T-helper 1 cell treated with Interleukin-12 subunit alpha and Interleukin-12 subunit beta and Interleukin-4 antibody, amounts not matched to agents 30 ng/mL and 1 ng/mL, for 36 hours (primary cell): ENCODE data around the gene PCSK6. TPM values are rescaled to one million over a fixed set of nuclear protein-coding genes. Genes with fewer than 3 reads are reported as not detected.

ENCODE experiments used
- intact Hi-C: fragments of 100-400 bp; cut with micrococcal nuclease; formaldehyde crosslinking; loops from one replicate; pipeline ENCODE4 v1.15.1; 2024
- total RNA-seq: library from RNA; stranded (reverse); gene quantifications from 2 replicates; pipeline ENCODE4 v1.2.3, GENCODE V29; 2022

Gene PCSK6
- total RNA-seq, 1 donor from 2014 or later: 2.5 TPM

GRCh38 chr15:101258238-101259144 lies 231.0 kb downstream of the PCSK6 start:
- intact Hi-C loops: loop anchor here (1.0 to 10.0 kb wide), 4 partner anchors 18 to 924 kb away; no protein-coding TSS in a partner anchor

DNA sequence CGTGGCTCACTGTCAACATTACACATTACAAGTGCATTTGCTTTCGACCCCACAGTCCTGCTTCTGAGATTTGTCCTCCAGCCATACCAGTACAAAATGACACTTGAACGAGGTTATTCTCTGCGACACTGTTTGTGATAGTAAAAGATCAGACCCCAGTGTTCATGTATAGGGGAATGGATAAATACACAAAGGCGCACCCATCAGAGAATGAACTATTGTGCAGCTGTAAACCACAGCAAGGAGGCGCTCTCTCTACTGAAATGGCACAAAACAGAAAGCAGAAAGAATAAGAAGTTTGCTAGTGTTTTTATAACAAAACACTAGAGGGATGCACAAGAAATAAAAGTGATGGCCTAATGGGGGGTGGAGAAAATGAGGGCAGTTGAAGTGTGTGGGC lies 232.8 kb downstream of the PCSK6 start:
- intact Hi-C loops: loop anchor here (10.0 kb wide), 1 partner anchor 922 kb away; no protein-coding TSS in a partner anchor

DNA sequence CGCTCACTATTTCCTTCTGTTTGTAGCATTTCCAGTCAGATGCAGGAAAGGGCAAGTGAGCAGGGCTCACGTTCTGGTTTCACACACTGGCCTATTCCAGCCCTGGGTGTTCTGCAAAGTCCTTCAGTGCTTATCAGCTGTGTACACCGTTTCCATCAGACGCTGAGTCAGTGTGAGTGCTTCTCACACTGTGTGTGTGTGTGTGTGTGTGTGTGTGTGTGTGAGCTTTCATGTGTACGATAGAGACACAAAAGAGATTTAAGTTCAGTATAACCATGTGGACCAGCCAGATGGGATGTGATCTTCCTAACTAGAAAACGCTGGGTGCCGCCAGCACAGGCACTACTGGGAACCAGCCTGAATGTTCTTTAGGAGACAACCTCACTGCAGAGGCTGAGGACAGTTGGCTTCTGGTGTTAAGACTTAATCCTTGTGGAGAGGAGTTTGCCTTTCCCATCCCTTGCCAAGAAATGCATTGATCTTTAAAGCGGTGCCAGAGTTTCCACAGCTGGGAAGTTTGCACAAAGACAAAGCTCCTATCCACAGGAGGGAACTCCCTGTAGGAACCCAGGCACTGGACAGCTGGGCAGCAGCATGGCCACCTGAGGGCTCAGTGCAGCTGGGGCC lies 233.8 kb downstream of the PCSK6 start:
- intact Hi-C loops: loop anchor here (10.0 kb wide), 1 partner anchor 921 kb away; no protein-coding TSS in a partner anchor

DNA sequence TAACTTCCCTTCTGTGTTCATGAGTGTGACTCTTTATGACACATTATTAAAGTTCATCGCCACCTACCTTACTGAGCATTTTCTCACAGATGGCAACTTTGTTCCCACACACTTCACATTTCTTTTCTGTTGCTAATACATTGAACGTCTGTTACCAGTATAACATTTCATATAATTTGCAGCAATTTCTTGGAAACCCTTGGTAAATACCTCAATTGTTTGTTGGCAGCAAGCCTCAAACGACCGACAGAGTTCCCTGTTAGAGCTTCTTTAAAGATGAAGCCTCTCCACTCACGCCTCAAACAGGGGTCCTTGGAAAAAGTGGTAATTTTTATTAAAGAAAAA lies 234.5 kb downstream of the PCSK6 start:
- intact Hi-C loops: loop anchor here (10.0 kb wide), 1 partner anchor 920 kb away; no protein-coding TSS in a partner anchor

- intact Hi-C loops: loop anchor here (10.0 kb wide), 1 partner anchor 920 kb away; no protein-coding TSS in a partner anchor
These were observed 235.1 kb downstream of the PCSK6 start for GRCh38 chr15:101254157-101255050.

Other genes with a start within 250 kb of the PCSK6 start
- 52.2 and 53.5 TPM in 2 replicates for gene CHSY1, start 237.7 kb downstream of the PCSK6 start, total RNA-seq
- gene SELENOS, start 212.2 kb downstream of the PCSK6 start, total RNA-seq: 61.5 and 62.0 TPM in 2 replicates
- gene SNRPA1, start 194.5 kb downstream of the PCSK6 start, total RNA-seq: 104 and 114 TPM in 2 replicates
- 44.4 and 46.2 TPM in 2 replicates for gene TM2D3, start 162.7 kb upstream of the PCSK6 start, total RNA-seq
- 28.4 and 29.1 TPM in 2 replicates for gene TARS3, start 234.8 kb upstream of the PCSK6 start, total RNA-seq